GM19023 (cell line): ENCODE results near the gene FILIP1L.

Source experiments
- ATAC-seq: cut with Tn5 transposase; IDR thresholded peaks from one replicate; pipeline ENCODE4 v1.9.1; 2021; ENCODE audit warnings: mild to moderate bottlenecking, moderate library complexity; ENCODE audit not compliant: unreplicated experiment

Gene FILIP1L

GRCh38 chr3:99873269-99874102 is 240.8 kb downstream of the FILIP1L start:
- no peak for ATAC-seq

- peak; percentile 40 for ATAC-seq
Measured at GRCh38 chr3:99872923-99873254, 241.4 kb downstream of the FILIP1L start.

- ATAC-seq, result no peak
Measured at GRCh38 chr3:99871231-99872045, 242.9 kb downstream of the FILIP1L start.

DNA sequence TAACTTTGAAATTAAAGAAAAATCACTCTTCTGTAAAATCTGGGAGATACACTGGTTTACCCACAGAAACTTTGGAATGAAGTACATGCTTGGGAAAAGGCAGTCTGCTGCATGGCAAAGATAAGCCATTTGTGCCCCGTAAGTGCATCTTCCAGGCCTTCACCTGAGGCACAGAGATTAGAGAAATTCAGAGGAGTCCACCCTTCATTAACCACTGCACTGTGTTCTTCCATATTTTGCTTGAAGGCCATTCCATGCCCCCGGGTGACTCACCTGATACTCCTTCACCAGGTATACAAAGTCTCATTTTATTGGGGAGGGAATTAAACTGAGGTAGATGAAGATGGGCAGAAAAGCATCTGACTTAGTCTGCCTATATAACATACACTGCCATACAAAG is 243.6 kb downstream of the FILIP1L start:
- ATAC-seq, result no peak

DNA sequence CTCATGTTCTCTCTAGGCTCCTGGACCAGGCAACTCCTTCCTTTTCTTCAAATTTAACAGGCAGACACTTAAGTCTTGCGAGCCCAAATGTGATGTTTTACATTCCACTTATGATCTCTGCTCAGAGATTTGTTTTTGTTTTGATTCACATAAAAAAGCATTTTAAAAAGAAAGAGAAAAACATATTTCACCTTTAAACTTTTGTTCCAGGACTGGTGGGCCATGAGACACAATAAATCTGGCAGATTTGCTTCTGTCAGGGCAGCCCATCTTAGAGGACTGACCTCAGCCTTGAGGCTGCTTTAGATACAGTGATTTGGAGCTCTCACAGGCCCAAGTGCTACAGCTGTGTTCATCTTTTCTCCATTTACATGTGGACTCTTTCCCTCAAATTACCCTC is 244.7 kb downstream of the FILIP1L start:
- no peak for ATAC-seq

DNA sequence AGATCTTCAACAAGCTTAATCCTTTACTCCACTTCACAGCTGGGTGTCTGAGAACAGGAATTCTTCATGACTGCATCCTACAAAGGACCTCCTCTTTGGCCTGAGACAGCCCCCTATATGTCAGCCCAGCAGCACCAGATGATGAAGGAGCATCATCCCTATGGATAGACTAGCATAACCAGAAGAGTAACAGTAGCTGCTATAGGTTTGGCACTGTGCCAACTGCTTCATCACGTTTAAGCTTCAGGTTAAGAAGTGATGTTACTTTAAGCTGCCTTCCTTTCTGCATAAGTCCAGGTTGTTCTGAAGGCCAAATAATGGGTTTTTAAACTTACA is 246.0 kb downstream of the FILIP1L start:
- no peak for ATAC-seq

DNA sequence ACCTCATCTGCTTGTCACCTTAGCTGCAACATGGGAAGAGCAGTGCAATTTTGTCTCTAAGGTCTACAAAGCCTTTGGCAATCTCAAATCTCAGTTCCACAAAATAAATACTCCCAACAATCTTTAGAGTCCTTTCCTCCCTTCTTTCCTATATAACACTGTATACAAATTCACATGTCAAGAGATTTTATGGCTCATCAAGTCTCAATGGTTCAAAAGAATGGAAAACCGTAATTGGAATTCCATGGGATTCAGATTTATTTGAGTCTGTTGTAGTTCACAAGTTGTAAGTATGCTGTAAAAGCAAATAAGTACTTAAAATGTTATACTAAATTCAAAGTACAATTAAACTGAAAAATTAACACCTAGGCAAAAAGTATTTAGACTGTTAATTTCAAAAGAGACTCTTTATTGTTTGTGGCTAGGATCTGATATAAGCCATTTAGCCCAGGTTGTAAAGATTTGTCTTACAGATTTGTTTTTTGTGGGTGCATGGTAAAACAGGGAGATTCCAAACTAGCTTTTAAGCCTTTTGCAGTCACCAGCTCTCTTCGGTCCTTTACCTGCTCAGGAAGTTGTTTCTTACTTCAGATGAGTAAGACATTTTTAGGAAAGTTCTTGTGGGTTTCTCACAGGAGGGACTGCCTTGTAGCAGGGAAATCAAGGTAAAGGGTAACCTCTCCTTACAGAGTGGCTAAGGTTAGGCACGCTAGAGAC is 246.5 kb downstream of the FILIP1L start:
- no peak for ATAC-seq

GRCh38 chr3:99866261-99866761 is 248.0 kb downstream of the FILIP1L start:
- no peak for ATAC-seq

GRCh38 chr3:99865321-99865720 is 249.0 kb downstream of the FILIP1L start:
- ATAC-seq, result no peak

DNA sequence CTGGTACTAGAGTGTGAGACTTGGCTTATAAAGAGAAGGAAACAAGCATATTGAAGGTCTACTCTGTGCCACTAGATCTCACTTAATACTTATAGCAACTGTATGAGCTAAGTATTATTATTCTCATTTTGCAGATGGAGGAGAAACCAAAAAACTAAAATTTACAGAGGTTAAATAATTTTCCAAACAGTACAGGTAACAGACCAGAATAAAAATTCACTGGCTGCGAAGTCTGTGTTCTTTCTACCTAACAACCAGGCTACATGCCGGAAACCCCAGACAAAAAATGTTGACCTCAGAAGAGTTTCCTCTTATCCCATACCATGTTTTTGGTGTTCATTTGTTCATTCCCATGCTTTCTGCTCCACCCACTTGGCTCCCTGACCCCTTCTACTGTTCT is 250.0 kb downstream of the FILIP1L start:
- ATAC-seq, result no peak

GRCh38 chr3:99863588-99863987 is 250.7 kb downstream of the FILIP1L start:
- no peak for ATAC-seq

- no peak for ATAC-seq
Measured at GRCh38 chr3:99863002-99863401, 251.3 kb downstream of the FILIP1L start.

- no peak for ATAC-seq
Measured at GRCh38 chr3:99862208-99862607, 252.1 kb downstream of the FILIP1L start.

DNA sequence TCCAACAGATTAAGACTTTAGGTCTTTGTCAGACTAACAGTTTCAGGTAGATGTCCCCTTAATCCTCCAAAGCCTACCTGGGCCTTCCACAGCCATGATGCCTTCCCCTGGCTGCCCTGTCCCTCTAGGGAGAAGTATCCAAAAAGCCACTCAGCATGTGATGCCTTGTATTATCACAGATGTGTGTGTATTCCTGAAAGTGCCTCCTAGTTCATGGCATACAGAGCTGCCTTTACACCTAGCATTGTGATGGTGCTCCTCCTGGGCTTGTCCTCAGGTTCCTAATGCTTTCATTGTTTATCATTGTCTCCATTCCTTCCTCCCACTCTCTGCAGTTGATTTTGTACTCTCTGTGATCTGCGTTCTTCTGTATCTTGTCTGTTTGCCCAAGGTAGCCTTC is 253.1 kb downstream of the FILIP1L start:
- no peak for ATAC-seq

DNA sequence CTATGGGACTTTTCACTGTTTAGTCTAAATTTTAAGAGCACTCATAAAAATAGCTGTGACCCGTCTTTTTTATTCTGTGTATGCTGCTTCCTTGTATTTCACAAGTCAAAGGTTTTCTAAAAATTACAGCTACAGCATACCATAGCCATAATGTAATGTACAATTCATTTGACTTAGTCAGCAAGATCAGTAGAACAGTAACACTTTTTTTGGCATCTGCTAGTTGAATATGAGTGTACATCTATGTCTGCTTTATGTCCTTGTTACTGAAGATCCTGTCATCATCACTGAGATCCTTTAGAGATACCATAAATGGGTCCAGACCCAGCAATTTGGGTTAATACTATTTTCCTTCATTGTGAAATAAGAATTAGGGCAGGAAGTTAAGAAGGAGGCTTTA is 254.5 kb downstream of the FILIP1L start:
- no peak for ATAC-seq

DNA sequence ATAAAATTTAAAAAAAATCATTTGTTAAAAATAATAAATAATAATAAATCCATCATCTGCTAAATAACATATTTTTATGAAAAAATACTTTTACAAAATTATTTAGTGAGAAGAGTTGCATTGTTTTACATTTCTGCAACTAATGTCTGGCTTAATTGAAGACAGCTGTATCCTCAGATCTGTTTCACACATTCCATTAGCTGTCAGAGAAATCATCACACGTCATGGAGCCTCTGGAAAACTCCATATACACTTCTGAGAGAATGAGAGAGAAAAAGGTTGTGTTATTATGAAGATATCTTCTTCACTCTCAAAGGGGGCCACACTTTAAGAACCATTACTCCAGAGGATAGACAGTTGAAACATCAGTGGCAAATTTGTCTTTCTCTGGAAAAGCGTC is 255.8 kb downstream of the FILIP1L start:
- ATAC-seq, result no peak

GRCh38 chr3:99857278-99857677 is 257.0 kb downstream of the FILIP1L start:
- ATAC-seq, result no peak

DNA sequence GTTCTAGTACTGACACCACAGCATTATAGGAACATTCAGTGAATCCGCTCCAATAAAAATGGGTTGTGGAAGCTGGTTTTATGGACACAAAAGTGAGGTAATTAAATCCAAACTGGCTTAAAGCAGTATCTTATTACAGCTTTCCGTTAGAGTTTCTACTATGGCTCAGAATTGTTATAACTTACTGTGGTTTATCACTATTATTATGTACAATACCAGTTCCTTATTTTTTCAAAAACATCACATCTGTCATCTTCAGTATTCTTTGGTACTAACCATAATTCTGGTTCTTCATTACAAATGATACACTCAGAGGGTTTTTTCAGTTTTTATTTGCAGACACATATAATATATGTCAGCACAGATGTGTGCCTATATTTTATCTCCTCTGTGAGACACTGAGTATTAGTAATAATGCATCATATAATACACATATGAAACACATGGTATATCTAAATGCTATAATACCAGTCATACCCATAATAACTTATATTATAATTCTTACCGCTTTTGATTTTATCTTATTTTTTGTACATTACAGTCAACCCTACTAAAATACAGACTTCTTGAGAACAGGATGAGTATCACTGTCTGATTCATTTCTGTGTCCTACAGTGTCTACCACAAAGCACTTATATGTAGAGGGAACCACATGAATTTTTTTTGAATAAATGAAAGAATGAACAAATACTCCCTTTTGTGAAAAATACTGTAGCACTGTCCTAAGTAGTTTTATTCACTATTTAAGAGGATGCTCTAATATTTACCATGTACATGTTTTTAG is 257.7 kb downstream of the FILIP1L start:
- ATAC-seq, result no peak

DNA sequence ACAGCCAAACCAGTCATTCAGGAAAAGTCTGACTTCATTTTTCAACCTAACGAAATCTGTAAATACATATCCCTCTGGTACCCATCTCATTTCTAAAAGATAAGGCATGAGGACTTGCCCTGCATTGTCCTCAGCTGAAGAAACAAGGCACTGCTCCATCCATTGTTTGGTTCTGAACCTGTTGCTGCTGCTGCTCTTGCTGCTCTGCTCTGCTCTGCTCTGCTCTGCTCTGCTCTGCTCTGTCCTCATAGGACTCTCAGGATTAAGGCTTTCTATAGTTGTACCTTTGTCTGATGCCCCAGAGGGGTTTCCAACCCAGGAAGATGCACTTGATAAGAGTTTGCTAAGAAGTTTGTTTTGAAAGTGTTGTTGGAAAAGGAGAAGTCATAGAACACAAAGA is 258.4 kb downstream of the FILIP1L start:
- ATAC-seq, result no peak

- no peak for ATAC-seq
Measured at GRCh38 chr3:99854756-99855298, 259.5 kb downstream of the FILIP1L start.

GRCh38 chr3:99852851-99853250 is 261.4 kb downstream of the FILIP1L start:
- ATAC-seq, result no peak
